NCI-H187 (cell line): ENCODE data around the gene WIZ.

Experiments
- DNase-seq, 2 experiments: peaks; one replicate each; lab custom pipeline; 2025; lab: John Stamatoyannopoulos, UW

WIZ gene

DNA sequence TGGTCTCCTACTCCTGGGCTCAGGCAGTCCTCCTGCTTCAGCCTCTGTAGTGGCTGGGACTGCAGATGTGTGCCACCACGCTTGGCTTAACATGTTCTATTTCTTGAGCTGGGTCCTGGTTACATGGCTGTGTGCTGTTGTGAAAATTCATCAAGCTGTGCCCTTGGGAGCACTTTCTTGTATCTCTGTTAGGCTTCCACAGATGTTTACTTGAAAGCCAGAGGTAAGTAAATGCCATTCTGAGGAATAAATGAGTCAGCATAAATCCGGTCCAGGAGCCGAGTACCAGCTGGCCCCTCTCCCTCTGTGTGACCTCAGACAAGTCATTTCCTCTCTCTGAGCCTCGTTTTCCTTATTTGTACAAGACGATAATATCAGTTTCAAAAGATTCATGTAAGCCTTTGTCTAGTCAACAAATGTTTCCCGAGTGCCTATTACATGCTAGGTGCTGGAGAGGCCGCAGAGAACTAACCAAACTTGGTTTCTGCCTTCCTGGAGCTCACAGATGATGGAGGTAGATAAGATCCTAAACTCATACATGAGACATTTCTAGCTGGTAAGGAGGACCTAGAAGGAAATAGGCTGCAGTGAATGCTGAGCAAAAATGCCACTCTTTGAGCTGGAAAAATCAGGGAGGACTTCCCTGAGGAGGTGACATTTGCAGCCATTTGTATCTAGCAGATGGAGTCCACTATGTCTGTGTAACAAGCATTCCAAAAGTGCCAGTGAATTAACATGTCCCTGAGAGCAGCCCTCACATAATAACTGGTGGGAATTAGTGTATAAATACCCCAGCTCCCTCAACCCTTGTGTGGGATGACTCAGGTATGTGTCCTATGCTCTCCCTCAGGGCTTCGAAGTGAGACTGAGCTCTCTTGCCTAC lies 17.3 kb upstream of the WIZ start:
- no peak for DNase-seq

DNA sequence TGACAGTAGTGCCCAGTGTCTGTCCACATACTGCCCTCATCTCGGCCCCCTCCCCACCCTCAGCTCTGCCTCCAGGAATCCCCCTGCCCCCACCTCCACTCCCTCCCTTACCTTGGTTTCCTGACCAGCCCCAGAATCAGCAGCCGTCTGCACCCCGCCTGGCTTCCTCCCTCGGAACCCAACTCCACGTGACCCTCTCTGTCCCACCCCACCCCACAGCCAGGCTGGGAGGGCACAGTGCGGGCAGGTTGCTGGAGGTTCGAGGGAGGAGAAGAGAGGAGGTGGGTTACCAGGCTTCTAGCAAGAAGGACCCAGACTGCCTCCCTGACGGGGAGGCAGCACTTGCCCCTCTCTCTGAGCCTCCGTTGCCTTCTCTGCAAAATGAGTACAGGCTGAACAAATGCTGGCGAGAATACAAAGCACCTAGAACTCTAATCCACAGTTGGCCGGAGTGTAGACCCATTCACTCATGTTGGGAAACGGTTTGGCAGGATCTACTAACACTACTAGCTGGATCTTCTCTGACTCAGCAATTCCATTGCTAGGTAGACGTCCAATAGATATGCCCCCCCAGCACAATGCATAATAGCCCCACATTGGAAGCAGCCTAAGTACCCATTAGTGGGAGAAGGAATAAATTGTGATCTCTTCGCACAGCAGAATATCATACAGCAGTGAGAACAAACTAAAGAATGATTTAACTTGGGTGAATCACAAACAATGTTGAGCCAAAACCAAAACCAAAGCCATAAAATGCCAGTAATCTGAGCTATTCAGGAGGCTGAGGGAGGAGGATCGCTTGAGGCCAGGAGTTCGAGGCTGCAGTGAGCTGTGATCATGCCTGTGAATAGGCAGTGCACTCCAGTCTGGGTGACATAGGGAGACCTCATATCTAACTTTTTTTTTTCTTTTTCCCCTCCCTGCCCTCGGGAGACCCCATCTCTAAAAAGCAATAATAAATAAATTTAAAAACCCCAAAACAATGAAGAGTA lies 14.9 kb upstream of the WIZ start, which contains the start of gene RASAL3:
Gene RASAL3, minus strand, starts transcription at position 151 of the 992 bp plus-strand sequence. CDS start 186 bp downstream, outside the sequence.
- no peak for DNase-seq

DNA sequence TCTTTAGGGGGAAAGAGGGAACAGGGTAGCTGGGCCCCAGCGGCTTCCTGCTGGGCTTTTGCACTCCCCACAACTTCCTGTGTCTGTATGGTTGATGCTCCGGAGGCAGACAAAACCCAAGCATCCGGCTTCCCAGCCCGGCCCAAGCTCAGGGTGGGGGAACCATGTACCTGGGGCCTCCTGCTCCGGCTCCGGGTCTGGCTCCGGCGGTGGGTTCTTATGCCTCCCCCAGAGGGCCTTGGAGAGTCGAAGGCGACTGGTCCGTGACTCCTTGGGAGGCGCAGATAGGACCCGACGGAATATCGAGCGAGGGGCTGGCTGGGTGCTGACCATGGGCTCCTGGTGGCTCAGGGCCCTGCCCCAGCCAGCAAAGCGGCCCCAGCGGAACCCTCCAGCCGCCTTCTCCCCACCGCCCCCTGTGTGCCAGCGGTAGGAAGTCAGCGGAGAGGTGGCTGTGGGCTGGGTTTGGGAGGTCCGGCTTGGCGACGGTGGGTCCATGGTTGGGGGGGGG lies 14.2 kb upstream of the WIZ start:
- no peak for DNase-seq

DNA sequence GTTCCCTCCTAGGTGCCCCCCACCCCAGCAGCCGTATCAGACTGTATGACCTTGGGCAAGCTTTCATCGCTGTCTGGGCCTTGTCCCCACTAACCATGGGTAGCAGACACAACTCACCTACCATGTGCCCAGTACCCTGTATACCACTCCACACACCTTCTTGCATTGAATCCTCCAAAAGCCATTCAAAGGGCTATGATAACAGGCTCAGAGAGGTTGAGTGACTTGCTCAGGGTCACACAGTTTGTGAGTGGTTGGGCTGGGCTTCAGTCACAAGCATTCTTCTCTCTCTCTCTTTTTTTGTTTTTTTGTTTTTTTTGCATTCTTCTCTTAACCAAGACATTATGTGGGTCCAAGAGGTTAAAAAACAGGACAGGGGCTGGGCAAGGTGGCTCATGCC lies 11.9 kb upstream of the WIZ start:
- no peak for DNase-seq

DNA sequence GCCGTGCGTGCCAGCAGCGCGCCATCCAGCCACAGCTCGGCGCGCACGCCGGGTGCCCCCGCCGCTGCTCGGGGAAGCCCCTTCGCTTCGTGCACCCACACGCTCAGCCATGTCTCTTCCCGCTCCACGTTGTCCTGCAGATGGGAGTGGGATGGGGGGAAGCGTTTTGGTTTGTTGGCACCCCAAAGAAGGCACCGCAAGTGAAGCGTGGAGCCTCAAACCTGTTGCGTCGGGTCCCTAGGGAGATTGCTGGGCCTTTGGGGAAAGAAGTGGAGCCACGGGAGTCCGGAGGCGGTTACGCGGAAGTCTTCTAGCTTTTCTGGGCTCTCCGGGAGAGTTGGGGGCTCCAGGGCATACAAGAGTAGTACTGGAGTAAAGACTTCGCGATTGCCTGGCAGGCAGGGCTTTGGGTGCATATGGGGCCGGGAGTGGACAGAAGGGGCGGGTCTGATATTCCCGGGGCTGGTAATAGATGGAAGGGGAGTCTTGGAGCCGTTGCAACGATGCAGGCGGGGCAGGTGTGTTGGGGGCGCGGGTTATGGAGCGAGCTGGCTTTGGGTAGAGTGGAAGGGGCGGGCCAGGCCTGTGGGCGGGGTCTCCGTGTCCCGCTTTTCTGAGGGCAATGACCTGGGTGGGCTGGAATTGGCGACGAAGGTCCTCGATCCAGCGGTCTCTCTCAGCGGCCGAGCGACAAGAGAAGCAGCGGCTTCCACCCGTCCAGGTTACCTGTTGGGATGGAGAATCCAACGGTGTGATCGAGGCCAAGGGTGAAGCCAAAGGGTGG lies 8.1 kb upstream of the WIZ start:
- DNase-seq: no peak

DNA sequence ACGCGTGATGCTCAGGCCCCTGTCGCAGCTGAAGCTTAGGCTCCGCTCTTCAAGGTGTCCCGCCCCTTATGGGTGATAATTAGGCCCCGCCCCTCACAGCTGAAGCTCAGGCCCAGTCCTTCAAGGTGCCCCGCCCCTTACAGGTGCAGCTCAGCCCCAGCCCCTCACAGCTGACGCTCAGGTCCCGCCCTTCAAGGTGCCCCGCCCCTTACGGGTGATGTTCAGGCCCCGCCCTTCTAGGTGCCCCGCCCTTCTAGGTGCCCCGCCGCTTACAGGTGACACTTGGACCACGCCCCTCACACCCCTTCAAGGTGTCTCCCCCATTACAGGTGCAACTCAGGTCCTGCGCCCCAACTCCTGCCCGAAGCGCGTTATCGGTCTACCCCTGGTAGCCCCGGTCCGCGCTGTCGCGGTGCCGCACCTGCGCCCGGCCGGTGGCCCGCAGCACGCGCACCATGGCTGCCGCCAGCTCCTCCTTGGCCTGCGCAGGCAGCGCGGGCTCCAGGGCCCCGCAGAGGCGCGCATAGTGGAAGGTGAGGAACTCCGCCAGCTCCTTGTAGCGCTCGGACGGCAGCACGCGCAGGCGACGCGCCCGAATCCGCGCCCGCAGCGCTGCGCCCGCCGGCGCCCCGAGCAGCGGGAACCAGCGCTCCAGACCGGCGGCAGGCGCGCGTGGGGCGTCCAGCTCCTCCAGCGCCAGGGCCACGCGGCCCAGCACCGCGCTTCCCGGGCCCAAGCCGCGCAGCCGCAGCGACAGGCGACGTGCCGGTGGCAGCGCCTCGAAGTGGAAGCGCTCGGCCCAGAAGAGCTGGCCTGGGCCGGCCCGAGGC lies 7.3 kb upstream of the WIZ start:
- DNase-seq: peak in 1 of 2 experiments; percentile 4

DNA sequence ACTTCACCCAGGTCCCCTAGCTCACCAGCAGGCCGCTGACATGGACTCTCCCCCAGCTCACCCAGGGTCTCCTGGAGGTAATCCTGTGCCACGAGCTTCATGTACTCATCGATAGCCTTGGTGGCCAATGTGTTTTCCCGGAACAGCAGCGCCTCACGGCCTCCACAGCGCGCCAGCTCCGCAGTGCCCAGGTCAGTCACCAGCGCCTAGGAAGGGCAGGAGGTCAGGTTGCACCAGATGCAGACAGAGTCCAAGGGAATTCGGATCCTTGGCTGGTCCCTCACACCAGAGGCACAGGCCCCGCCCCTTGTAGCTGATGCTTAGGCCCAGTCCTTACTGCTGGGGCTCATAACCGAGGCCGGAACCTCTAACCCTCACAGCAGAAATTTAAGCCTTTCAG lies 6.7 kb upstream of the WIZ start:
- no peak for DNase-seq

DNA sequence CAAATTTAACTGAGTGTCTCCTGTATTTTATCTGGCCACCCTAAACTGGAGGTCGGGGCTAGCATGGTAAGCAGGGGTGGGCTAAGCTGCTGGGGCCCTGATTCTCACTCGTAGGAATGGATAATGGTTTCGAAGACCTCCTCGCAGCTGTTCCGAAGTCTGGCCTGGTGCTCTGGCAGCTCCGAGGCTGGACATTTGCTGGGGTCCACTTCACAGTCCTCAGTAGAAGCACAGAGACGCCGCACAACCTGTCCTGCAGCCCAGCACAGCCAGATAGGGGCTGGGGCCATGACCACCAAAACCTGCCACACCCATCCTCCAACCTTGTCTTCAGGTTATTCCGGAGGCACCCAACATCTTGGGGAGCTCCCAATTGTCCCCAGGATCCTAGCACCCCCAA lies 6.2 kb upstream of the WIZ start:
- DNase-seq: no peak

DNA sequence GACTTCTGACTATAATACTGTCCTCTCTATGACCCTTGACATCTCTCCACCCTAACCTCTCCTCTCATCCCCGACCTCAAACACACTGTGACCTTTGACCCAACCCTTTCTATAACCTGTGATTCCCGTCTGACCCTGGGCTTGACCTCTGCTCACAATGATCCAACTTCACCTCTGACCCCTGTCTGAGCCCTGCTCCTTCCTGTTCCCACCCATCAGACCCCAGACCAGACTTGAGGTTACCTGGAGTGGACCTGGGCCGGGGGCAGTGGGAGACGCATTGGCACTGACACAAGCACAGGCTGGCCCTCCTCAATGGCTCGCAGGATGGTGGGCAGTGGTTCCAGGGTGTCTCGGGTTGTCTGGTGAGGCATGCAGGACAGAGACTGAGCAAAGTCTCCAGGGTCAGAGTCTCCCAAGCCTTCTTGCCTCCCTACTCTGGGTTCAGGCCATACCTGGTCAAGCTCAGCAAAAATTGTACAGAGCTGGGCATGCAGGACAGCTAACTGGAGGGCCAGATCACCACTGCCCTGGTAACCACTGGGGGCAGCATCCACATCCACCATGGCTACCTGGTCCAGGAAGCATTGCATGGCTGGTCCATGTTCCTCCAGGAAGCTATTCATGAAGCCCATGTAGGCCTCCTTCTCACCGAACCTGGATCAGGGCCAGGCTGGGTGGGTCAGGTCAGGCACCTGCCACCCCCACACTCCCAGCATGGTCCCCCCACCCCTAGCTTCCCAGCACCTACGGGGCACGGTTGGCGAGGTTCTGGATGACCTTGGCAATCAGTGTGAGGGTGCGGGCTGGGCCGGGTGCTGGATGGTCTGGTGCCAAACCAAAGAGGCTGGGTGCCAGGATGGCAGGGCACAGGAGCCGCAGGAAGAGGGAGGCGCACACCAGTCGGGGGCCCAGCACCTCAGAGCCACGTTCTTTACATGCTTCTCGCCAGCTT lies 4.4 kb upstream of the WIZ start:
- no peak for DNase-seq

DNA sequence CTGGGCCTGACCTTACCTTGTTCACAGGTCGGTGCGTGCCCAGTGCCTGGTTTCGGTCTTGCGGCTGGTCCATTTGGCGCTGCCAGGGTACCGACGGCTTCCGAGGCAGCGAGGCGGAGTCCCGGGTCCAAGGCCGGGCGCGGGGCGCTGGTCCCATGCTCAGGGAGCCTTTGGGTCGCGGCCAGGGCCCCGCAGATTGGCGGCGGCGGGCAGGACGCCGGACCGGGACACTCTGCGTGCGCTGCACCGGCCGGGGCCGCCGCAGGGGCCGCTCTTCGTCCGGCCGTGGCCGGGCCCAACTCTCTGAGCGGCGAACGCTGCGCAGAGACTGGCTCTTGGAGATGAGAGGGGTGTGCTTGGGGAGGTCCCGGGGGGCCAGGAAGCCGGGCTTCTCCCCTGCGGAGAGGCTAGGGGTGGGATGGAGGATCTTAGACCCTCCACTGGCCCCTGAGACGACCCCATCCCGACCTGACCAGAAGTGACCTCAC lies 3.4 kb upstream of the WIZ start:
- DNase-seq: no peak

DNA sequence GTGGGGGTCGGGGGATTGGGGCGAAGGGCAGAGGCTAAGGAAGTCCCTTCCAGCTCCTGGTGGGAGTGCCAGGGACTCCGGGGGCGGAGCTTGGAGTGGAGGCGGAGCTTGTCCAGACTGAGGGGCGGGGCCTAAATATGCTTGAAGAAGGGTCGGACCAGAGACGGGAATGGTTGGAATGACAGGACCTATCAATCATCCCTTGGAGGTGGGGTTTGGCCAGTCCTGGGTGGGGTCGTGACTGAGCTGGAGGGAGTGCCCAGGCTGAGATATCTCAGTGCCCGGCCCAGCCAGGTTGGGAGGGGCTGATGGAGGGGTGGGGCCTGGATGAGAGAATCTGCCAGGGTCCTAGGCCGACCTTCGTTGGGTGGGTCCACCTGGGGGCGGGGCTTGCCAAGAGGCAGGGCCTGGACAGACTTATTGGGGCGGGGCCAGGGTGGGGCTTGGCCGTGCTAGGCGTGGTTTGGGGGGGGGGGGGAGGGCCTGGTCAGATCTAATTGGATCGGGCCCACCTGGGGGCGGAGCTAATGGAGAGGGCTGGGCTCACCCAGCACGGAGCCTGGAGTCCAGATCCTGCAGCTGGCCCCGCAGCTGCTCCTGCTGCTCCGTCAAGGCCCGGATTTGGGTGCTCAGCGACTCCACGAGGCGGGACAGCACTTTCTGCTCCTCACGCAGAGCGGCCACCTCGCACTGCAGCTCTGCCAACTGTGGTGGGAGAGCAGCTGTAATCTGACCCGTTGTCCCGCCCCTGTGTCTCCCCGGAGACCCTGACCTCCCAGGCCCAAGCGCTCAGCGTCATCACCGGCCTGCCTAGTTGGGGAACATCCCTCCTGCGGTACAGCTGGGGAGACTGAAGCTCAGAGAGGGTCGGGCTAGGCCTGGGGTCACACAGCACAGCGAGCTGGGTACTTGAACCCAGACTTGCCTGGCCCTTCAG lies 2.6 kb upstream of the WIZ start:
- peak in 1 of 2 experiments; percentile 8 for DNase-seq

DNA sequence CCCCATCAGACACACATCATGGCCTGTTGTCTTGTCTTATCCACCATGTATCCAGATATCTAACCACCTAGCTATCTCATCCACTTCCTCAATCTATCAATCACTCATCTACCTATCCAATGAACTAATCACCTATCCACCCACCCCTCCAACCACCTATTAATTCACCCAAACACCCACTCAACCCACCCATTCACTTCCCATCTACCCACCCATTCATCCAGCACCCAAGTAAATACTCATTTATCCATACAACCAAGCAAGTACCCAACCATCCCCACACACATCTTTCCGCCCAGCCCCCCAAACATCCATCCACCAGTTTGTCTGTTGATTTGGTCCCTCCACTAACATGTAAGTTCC lies 753 bp upstream of the WIZ start:
- no peak for DNase-seq

DNA sequence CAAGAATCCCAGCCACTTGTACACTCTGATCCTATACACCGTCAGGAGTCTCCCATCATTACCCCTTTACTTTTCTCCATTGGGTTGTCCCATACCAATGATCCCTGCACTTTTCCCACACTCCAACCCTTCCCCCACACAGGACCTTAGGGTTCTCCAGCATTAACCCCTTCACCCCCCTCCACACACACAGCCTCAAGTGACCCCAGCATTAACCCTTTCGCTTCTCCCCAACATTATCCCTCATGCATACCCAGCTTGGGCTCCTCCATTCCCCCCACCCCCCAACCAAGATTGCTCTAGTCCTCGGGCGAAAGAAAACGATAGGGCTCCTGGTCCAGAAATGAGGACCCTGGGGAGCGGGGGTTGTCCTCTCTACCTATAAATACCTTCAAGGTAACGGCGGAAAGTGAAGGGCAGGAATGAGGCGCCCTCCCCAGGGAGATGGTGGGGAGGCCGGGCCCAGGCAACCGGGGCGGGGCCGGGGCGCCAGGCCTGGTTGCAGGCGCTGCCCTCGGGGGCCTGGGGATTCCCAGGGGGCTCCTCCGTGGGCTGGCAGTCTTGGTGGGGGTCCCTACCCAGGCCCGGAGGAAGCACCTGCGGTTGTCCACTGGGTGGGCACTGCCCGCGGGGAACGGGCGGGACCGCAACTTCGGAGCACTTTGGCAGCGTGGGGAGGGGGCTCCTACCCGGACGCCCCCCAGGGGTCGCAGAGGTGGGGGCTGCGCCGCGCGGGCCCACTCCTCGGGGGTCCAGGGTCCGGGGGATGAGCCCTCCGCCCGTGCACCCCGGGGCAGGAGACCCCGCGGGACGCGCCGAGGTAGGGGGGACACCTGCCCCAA lies 757 bp downstream of the WIZ start:
- DNase-seq: no peak

DNA sequence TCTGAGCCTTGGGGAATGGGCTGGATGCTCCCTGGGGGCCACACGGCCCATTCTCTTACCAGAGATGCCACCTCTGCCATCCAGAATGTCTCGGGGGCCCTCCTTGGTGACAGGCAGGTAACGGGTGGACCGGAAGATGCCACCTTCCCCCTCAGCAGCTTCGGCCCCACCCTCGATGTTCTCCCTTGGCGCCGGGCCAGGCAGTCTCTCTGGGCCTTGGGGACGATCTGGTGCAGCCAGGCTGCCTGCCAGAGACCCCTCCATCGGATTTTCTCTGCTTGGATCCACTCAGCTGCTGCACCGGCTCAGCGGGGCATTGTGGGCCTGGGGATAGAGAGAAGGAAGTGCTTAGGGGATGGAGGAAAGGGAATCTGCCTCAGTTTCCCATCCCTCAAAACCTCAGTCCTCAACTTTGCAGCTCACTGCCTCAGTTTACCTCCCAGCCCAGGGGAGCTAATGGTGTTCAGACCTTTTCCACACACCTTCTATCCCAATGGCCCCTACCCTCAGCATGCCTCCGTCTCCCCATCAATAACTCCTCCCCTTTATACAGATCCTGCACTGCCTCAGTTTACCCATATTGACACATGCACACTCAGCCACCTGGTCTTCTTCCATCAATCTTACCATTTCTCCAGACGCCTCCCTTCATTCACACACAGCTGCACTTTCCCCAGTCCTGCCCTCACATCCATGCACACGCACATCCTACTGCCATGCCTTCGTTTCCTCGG lies 1.5 kb downstream of the WIZ start:
- no peak for DNase-seq

DNA sequence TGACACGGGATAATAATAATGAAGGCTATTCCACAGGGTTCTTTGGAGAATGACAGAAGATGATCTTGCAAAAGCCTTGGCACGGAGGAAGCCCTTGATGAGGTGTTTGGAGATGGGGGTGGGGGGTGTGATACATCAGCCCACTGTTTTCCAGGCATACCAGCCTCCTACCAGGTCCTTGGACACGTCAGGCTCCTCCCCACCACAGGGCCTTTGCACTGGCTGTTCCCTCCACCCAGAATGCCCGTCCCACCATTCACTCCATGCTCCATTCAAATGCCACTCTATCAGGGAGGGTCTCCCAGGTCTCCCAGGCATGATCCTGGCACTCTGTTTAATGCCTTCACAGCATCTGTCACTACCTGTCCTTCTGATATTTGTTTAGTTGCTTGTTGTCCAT lies 2.7 kb downstream of the WIZ start:
- no peak for DNase-seq

DNA sequence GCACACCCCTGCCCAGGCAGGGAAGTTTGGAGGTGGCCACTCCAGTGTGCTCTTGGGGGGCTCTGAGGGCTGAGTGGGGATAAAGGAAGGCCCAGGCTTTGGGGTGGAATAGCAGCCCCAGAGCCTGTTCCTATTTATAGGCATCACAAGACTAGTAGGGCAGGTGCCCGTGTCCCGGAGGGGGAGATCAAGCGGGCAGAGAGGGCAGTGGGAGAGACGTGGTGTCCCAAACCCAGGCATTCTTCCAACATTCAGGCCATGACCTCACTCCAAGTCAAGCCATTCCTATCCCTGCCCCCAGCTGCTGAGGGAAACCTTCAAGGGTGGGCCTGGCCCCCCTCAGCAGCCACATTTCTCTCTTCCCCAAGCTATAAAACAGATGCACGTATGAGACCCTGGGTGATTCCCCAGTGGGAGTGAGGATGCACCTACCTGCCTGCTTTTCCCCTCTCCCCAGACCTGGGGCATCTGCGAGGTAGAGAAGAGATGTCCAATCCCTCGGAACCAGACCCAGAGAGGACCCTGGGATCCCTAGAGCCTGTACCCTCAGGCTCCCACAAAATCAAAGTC lies 3.9 kb downstream of the WIZ start:
- no peak for DNase-seq
